Parathyroid adenoma (tissue), 2 donors: ENCODE data around the gene PIEZO1.

Source experiments
- H2AFZ ChIP-seq: fragments of 300-600 bp; sonication (generic); one replicate; pipeline ENCODE4 v1.7.0; 2017; ENCODE audit warnings: antibody characterized with exemption, mild to moderate bottlenecking
- H3K27ac ChIP-seq: fragments of 300-600 bp; sonication (generic); one replicate; pipeline ENCODE4 v1.7.0; 2017
- H3K27me3 ChIP-seq: fragments of 300-600 bp; sonication (generic); one replicate; pipeline ENCODE4 v1.7.0; 2017; ENCODE audit warnings: low read length; ENCODE audit not compliant: control insufficient read depth, insufficient read depth
- H3K36me3 ChIP-seq: fragments of 300-600 bp; sonication (generic); one replicate; pipeline ENCODE4 v1.7.0; 2017; ENCODE audit warnings: low read length; ENCODE audit not compliant: control insufficient read depth, insufficient read depth
- H3K4me1 ChIP-seq: fragments of 300-600 bp; sonication (generic); one replicate; pipeline ENCODE4 v1.7.0; 2017; ENCODE audit warnings: control low read depth
- H3K4me2 ChIP-seq: fragments of 300-600 bp; sonication (generic); one replicate; pipeline ENCODE4 v1.7.0; 2017; ENCODE audit warnings: low read length
- H3K4me3 ChIP-seq: fragments of 300-600 bp; sonication (generic); one replicate; pipeline ENCODE4 v1.7.0; 2017; ENCODE audit warnings: low read depth, low read length
- H3K79me2 ChIP-seq: fragments of 300-600 bp; sonication (generic); one replicate; pipeline ENCODE4 v1.7.0; 2017; ENCODE audit warnings: control low read depth
- H3K9ac ChIP-seq: fragments of 300-600 bp; sonication (generic); one replicate; pipeline ENCODE4 v1.7.0; 2017; ENCODE audit warnings: mild to moderate bottlenecking
- H3K9me3 ChIP-seq: fragments of 300-600 bp; sonication (generic); one replicate; pipeline ENCODE4 v1.7.0; 2017; ENCODE audit warnings: low read length; ENCODE audit not compliant: control insufficient read depth
- CTCF ChIP-seq: fragments of 300-600 bp; sonication (generic); IDR thresholded peaks from one replicate; pipeline ENCODE4 v1.7.0; 2017; ENCODE audit warnings: antibody characterized with exemption, mild to moderate bottlenecking
- donor health status: primary hyperparathyroidism.

The PIEZO1 gene

GRCh38 chr16:88742896-88743605 lies 42.0 kb downstream of the PIEZO1 start:
- Histone ChIP-seq H3K36me3 (no peaks in the 10 kb centered on the region), H3K4me1 (peaks cover 14% of the 10 kb centered on the region), H3K4me3 (no peak overlapping the region), H2AFZ (no peak overlapping the region), H3K4me2 (no peak overlapping the region), H3K9me3 (no peaks in the 10 kb centered on the region), H3K9ac (no peak overlapping the region), H3K79me2 (no peaks in the 10 kb centered on the region), H3K27ac (no peak overlapping the region), H3K27me3 (no peaks in the 10 kb centered on the region)
- no peak for TF ChIP-seq CTCF

- Histone ChIP-seq H3K4me1 (peaks cover 20% of the 10 kb centered on the region), H3K27ac (no peak overlapping the region), H3K9ac (no peak overlapping the region), H2AFZ (no peak overlapping the region), H3K79me2 (no peaks in the 10 kb centered on the region), H3K9me3 (no peaks in the 10 kb centered on the region), H3K27me3 (no peaks in the 10 kb centered on the region), H3K4me3 (no peak overlapping the region), H3K4me2 (no peak overlapping the region), H3K36me3 (no peaks in the 10 kb centered on the region)
- no peak for TF ChIP-seq CTCF
Observed at GRCh38 chr16:88741368-88741767, 43.7 kb downstream of the PIEZO1 start.

- Histone ChIP-seq H3K4me1 (peaks cover 20% of the 10 kb centered on the region), H3K36me3 (no peaks in the 10 kb centered on the region)
Observed at GRCh38 chr16:88740727-88741055, 44.3 kb downstream of the PIEZO1 start.

GRCh38 chr16:88739977-88740726 lies 44.9 kb downstream of the PIEZO1 start:
- Histone ChIP-seq H2AFZ (no peak overlapping the region), H3K36me3 (no peaks in the 10 kb centered on the region), H3K27ac (no peak overlapping the region), H3K4me3 (no peak overlapping the region), H3K4me2 (no peak overlapping the region), H3K4me1 (peaks cover 20% of the 10 kb centered on the region), H3K9me3 (no peaks in the 10 kb centered on the region), H3K27me3 (no peaks in the 10 kb centered on the region), H3K9ac (no peak overlapping the region), H3K79me2 (no peaks in the 10 kb centered on the region)
- no peak for TF ChIP-seq CTCF

More at GRCh38 chr16:88740727-88741055, 44.3 kb downstream of the PIEZO1 start:
- no peaks in the 10 kb centered on the region for H3K79me2 ChIP-seq
- H3K4me3 ChIP-seq, result no peak overlapping the region
- H2AFZ ChIP-seq, result no peak overlapping the region
- no peak overlapping the region for H3K27ac ChIP-seq
- H3K9me3 ChIP-seq, result no peaks in the 10 kb centered on the region
- TF ChIP-seq CTCF, result no peak
- no peak overlapping the region for H3K9ac ChIP-seq
- no peak overlapping the region for H3K4me2 ChIP-seq
- no peaks in the 10 kb centered on the region for H3K27me3 ChIP-seq
